MCF 10A (cell line): ENCODE measurements around the gene ZNF492. TPM values are rescaled to one million over a fixed set of nuclear protein-coding genes. Genes with fewer than 3 reads are reported as not detected.

Experiments
- BruUV-seq: library from RNA; stranded (reverse); fragments of 400-500 nt; replicated peaks from 2 replicates; lab custom pipeline; 2021; lab: Mats Ljungman, UMichigan
- CTCF ChIA-PET: fragments of 300-600 bp; sonication (Branson Sonifier 250); formaldehyde crosslinking; extraction: SDS; loops from one replicate; lab custom pipeline; 2021; ENCODE audit warnings: antibody characterized with exemption, inconsistent platforms; lab: Yijun Ruan, JAX
- POLR2A ChIA-PET: fragments of 300-600, 350-650 bp; sonication (Branson Sonifier 250); formaldehyde crosslinking; extraction: SDS; loops from one replicate; lab custom pipeline; 2020; ENCODE audit warnings: antibody characterized with exemption, inconsistent platforms; lab: Yijun Ruan, JAX
- DNase-seq: peaks from one replicate; pipeline ENCODE4 v3.0.0-alpha.2; 2018; ENCODE audit not compliant: unreplicated experiment
- H3K27ac Mint-ChIP-seq: one replicate; pipeline ENCODE4 v1.8.0; 2022; ENCODE audit warnings: mild to moderate bottlenecking, low read depth, mixed read lengths; ENCODE audit not compliant: unreplicated experiment
- H3K27me3 Mint-ChIP-seq: one replicate; pipeline ENCODE4 v1.8.0; 2022; ENCODE audit warnings: mixed read lengths; ENCODE audit not compliant: insufficient read depth, unreplicated experiment
- H3K36me3 Mint-ChIP-seq: one replicate; pipeline ENCODE4 v1.8.0; 2022; ENCODE audit warnings: mild to moderate bottlenecking, moderate library complexity, mixed read lengths; ENCODE audit not compliant: insufficient read depth, unreplicated experiment
- H3K4me1 Mint-ChIP-seq: one replicate; pipeline ENCODE4 v1.8.0; 2022; ENCODE audit warnings: mixed read lengths; ENCODE audit not compliant: insufficient read depth, unreplicated experiment
- H3K4me3 Mint-ChIP-seq: one replicate; pipeline ENCODE4 v1.8.0; 2022; ENCODE audit warnings: mild to moderate bottlenecking, moderate library complexity, mixed read lengths; ENCODE audit not compliant: unreplicated experiment
- H3K9me3 Mint-ChIP-seq: one replicate; pipeline ENCODE4 v1.8.0; 2022; ENCODE audit warnings: mixed read lengths; ENCODE audit not compliant: unreplicated experiment
- intact Hi-C: fragments of 100-400 bp; cut with micrococcal nuclease; formaldehyde crosslinking; loops from 2 replicates; pipeline ENCODE4 v1.14.1; 2022
- total RNA-seq: library from RNA; stranded (reverse); gene quantifications from 2 replicates; pipeline ENCODE4 v1.2.3, GENCODE V29; 2022
- TF ChIP-seq, protein P1 (sequence below): fragments of 200-600 bp; IDR thresholded peaks from one replicate; pipeline ENCODE4 v1.8.0; 2022; ENCODE audit warnings: antibody characterized with exemption, mild to moderate bottlenecking; ENCODE audit not compliant: unreplicated experiment

Gene ZNF492
- total RNA-seq, 1 experiment from 2014 or later: not detected

DNA sequence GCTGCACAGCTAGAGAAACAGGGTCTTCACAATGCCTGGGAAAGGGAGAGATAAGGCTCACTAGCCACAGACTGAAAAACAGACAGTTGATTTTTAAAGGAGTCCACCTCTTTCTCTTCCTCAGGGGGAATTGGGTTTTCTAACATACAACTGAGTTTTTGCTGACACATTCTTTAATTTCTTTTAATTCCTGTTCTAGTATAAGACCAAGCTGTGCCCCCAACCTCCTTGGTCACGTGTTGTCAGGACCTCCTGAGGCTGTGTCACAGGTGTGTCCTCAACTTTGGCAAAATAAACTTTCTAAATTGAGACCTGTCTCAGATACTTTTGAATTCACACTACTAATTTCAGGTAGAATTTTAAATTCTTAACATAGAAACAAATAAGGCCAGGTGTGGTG lies 12.1 kb upstream of the ZNF492 start:
- TF ChIP-seq, protein P1, sequence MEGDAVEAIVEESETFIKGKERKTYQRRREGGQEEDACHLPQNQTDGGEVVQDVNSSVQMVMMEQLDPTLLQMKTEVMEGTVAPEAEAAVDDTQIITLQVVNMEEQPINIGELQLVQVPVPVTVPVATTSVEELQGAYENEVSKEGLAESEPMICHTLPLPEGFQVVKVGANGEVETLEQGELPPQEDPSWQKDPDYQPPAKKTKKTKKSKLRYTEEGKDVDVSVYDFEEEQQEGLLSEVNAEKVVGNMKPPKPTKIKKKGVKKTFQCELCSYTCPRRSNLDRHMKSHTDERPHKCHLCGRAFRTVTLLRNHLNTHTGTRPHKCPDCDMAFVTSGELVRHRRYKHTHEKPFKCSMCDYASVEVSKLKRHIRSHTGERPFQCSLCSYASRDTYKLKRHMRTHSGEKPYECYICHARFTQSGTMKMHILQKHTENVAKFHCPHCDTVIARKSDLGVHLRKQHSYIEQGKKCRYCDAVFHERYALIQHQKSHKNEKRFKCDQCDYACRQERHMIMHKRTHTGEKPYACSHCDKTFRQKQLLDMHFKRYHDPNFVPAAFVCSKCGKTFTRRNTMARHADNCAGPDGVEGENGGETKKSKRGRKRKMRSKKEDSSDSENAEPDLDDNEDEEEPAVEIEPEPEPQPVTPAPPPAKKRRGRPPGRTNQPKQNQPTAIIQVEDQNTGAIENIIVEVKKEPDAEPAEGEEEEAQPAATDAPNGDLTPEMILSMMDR: no peak
- H3K4me3 Mint-ChIP-seq: no peak overlapping the region
- no TSS peak for BruUV-seq
- H3K36me3 Mint-ChIP-seq: no peaks in the 10 kb centered on the region
- POLR2A ChIA-PET: no interaction called here
- CTCF ChIA-PET: interaction anchor here (0.6 kb wide), 1 partner anchor 1759 kb away, joined by 3 read pairs; no protein-coding TSS in a partner anchor
- DNase-seq: no peak
- no peak overlapping the region for H3K27ac Mint-ChIP-seq
- H3K9me3 Mint-ChIP-seq: peaks cover 12% of the 10 kb centered on the region
- intact Hi-C loops: no loop called here
- H3K4me1 Mint-ChIP-seq: no peaks in the 10 kb centered on the region
- no peaks in the 10 kb centered on the region for H3K27me3 Mint-ChIP-seq

DNA sequence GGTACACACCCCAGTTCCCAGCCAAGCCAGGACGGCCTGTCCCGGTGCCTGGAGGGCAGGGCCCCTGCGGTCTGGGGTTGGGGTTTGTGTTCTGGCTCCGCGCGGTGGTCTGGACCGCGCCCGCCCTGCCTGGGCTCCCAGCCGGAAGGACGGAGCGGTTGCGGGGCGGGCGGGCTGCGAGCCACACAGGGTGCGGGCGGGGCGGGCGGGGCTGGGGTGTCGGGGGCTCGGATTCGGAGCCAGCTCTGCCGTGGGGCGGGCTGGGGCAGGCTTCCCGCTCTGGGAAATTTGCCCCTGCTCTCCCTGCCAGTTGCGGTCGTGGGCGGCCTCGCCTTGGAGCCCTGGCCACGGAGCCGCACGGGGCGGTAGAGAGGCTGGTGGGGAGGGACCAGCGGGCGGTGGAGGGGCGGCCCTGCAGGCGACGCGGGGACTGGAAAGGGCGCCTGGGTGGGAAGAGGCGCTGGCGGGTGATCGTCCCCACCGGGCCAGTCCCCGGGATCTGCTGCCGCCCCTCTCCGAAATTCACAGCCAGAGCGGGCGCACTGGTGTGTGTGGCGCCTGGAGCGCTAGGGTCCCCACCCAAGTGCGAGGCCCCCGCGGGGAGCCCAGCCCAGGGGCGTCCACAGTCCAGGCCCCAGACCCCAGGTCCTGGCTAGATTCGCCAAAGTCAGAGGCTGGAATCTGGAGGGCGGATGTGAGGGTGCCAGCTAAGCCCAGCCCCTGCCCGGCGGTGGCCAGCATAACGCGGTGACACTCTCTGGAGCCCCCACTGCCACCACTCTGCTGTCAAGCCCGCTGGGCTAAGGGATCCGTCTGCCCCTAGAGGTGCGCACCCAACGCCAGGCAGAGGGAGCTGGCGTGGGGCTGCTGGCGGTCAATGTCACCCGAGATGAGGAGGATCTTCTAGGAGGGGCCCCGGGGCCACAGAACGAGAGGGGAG lies 11.0 kb upstream of the ZNF492 start:
- H3K36me3 Mint-ChIP-seq: no peaks in the 10 kb centered on the region
- ChIA-PET POLR2A (no interaction called here), CTCF (no interaction called here)
- no TSS peak for BruUV-seq
- H3K4me3 Mint-ChIP-seq: no peak overlapping the region
- no peak for DNase-seq
- TF ChIP-seq, protein P1: no peak
- H3K27ac Mint-ChIP-seq: no peak overlapping the region
- intact Hi-C loops: no loop called here
- H3K27me3 Mint-ChIP-seq: no peaks in the 10 kb centered on the region
- H3K4me1 Mint-ChIP-seq: no peaks in the 10 kb centered on the region
- peaks cover 14% of the 10 kb centered on the region for H3K9me3 Mint-ChIP-seq

DNA sequence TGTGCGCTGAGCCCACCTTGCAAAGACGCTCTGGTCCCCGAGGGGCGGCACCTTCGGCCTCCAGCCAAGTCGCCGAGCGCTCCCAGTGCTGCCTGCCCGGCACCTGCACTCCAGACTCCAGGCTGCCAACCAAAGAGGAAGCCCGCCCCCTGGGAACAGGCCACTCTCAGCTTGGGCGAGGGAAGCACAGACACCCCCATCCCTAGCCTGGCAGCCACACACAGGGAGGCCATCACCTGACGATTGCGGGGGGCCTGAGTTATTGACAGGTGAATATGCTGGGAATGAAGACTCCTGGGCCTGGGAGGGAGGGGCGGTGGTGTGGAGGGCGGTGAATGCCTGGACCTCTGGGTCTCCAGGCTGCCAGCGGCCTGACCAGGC lies 10.3 kb upstream of the ZNF492 start:
- H3K27me3 Mint-ChIP-seq: no peaks in the 10 kb centered on the region
- H3K4me3 Mint-ChIP-seq: no peak overlapping the region
- TF ChIP-seq, protein P1: no peak
- no peak for DNase-seq
- H3K9me3 Mint-ChIP-seq: peaks cover 14% of the 10 kb centered on the region
- CTCF ChIA-PET: no interaction called here
- no peaks in the 10 kb centered on the region for H3K36me3 Mint-ChIP-seq
- no peaks in the 10 kb centered on the region for H3K4me1 Mint-ChIP-seq
- intact Hi-C loops: no loop called here
- POLR2A ChIA-PET: no interaction called here
- no peak overlapping the region for H3K27ac Mint-ChIP-seq
- BruUV-seq: no TSS peak

DNA sequence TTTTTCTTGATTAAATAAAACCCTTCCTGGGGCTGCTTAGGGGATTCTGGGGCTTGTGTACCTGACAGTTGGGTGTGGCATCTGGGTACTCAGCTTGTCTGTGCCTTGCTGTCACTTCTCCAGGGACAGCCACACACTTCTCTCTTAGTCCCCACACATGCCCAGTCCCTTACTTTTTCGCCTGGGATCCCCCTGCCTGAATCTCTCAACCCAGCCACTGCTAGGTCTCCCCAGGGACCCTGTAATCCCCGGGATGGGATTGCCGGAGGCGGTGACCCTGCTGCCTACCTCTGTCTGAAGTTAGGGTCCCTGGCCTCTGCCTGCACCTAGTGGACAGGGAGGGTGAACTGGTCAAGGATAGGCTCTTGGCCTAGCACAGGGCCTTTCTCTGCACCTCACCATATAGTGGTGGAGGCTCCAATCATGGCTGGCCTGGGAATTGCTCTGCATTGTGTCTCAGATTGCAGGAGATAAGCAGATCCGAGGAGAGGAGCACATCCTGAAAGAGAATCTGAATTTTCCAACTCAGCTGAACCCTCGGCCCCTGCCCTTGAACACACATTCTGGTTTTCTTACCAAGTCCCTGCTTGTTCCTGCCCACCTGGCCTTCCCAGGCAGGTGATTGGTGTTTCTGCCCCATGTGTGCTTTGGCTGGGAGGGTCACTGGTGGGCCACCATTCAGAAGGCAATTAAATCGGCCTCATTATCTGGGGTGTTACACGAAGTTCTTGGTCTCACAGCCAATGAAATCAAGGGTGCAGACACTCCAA lies 8.7 kb upstream of the ZNF492 start:
- no peak for DNase-seq
- Mint-ChIP-seq H3K27me3 (no peaks in the 10 kb centered on the region), H3K27ac (no peak overlapping the region), H3K9me3 (peaks cover 7% of the 10 kb centered on the region), H3K36me3 (no peaks in the 10 kb centered on the region), H3K4me3 (no peak overlapping the region), H3K4me1 (no peaks in the 10 kb centered on the region)
- CTCF ChIA-PET: interaction anchor here (0.7 kb wide), 1 partner anchor 32 kb away, joined by 3 read pairs; no protein-coding TSS in a partner anchor
- intact Hi-C loops: no loop called here
- BruUV-seq: no TSS peak
- TF ChIP-seq, protein P1: no peak
- POLR2A ChIA-PET: no interaction called here
